ENCODE data around the gene TMEM126A. TPM values are rescaled to one million over a fixed set of nuclear protein-coding genes. Genes with fewer than 3 reads are reported as not detected.
A peak's percentile ranks its signal among the peaks of the same experiment; 100 is the strongest.

TMEM126A gene
- total RNA-seq, 2 experiments from 2014 or later = 29.3 to 30.7 TPM

DNA sequence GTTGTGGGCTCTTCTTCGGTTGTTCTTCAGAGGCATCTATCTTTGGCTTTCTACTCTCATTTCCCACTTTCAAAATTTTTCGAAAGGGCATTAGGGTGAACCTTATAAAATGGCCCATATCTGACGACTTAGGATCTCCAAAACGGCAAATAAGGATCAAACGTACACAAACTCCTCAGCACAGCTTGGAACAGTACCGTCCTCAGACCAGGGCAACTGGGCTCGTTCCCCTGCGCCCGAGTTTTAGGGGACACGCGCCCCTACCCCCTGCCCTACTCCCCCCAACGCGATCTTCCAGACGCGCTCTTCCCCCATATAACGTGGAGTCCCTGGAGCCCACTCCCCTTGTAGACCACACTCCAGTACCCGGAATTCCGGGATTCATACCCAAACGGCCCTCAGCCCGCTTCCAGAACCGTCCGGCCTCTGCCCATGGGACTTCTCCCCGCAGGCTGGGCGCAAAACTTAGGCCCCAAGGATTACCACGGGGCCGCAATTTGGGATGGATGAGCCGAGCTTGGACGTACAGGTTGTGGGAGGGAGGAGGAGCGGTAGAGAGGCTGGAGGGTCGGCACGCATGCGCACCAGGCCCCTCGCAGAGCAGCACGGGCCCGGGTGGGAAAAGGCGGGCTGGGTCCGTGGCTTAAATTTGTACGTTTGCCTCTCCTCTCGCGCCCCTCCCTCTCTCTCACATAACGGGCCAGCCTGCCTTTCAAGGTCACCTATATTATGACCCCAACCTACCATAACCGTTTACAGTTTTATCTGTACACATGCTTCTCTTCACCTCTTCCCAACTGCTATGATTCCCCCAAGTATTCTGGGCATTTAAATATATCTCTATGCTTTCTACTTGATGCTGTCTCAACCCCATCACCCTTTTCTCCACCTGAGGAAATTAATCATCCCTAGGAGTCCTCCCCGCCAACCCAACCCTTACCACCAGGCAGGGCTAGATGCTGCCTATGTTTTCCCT is 34.9 kb downstream of the TMEM126A start:
- H3K9me3 Mint-ChIP-seq = no peaks in the 10 kb centered on the region
- peaks cover 19% of the 10 kb centered on the region for H3K27me3 Mint-ChIP-seq
- peak overlapping the region; percentile 83 for H3K27ac Mint-ChIP-seq
- peak; percentile 53 for DNase-seq
- ChIA-PET POLR2A (no interaction called here), CTCF (interaction anchor here (0.6 to 1.6 kb wide), 3 partner anchors 8 to 232 kb away, joined by 4 read pairs; no protein-coding TSS in a partner anchor)
- peaks cover 16% of the 10 kb centered on the region for H3K4me1 Mint-ChIP-seq
- H3K4me3 Mint-ChIP-seq = peak overlapping the region; percentile 62
- H3K36me3 Mint-ChIP-seq (ENCODE audit: low read depth) = no peaks in the 10 kb centered on the region

- H3K9me3 Mint-ChIP-seq = no peaks in the 10 kb centered on the region
- peaks cover 8% of the 10 kb centered on the region for H3K27me3 Mint-ChIP-seq
- ChIA-PET POLR2A (no interaction called here), CTCF (interaction anchor here (0.9 to 1.6 kb wide), 7 partner anchors 8 to 170 kb away, joined by 3 to 4 read pairs (median 3); partner anchors contain the start of gene CCDC83)
- H3K4me3 Mint-ChIP-seq = no peak overlapping the region
- H3K36me3 Mint-ChIP-seq (ENCODE audit: low read depth) = peaks cover 2% of the 10 kb centered on the region
- no peak overlapping the region for H3K27ac Mint-ChIP-seq
- peaks cover 17% of the 10 kb centered on the region for H3K4me1 Mint-ChIP-seq
- DNase-seq = no peak
These were observed 37.5 kb downstream of the TMEM126A start for GRCh38 chr11:85685125-85685819.

DNA sequence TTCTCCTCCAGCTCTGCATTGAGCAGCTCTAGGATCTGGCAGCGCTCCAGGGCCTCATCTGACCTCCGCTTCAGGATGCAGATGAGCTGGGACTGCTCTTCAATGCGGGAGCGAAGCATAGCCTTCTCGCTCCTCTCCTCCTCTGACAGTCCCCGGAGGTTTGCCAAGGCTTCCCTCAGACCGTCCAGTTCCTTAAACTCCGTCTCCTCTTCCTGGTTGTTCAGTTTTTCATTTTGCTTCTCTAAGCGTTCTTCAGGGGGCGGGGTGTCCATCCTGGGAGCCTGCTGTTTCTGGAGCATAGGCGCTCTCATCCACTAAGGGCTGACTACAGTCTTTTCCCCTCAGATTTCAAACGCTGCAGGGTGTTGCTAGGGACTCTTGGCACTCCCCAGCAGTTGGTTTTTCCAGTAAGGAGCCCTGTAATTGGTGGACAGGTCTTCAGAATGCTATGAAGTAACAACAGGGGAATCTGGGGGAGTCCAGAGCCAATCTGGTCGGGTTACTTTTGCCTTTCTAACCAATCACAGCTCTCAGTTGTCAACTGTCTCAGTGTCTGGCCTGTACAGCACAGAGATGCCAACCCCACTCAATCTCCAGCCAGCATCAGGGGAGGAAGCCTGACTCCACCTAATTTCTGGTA is 38.2 kb downstream of the TMEM126A start, which contains the start of gene CCDC89:
Gene CCDC89, minus strand, starts transcription at position 376 of the 640 bp plus-strand sequence. Its CDS starts 65 bp downstream, at position 311.
- Mint-ChIP-seq H3K4me3 (no peak within 1 kb of the TSS), H3K27ac (no peak within 1 kb of the TSS)

GRCh38 chr11:85694385-85694980 is 46.7 kb downstream of the TMEM126A start:
- peaks cover 44% of the 10 kb centered on the region for H3K4me1 Mint-ChIP-seq
- peak overlapping the region; percentile 20 for H3K27ac Mint-ChIP-seq
- H3K36me3 Mint-ChIP-seq (ENCODE audit: low read depth) = peaks cover 47% of the 10 kb centered on the region
- POLR2A ChIA-PET = no interaction called here
- peak; percentile 47 for DNase-seq
- no peak overlapping the region for H3K4me3 Mint-ChIP-seq
- CTCF ChIA-PET = interaction anchor here (0.7 to 2.1 kb wide), 8 partner anchors 9 to 204 kb away, joined by 3 to 5 read pairs (median 3); partner anchors contain the start of genes CCDC89 and SYTL2
- peaks cover 10% of the 10 kb centered on the region for H3K9me3 Mint-ChIP-seq
- peaks cover 4% of the 10 kb centered on the region for H3K27me3 Mint-ChIP-seq

More for the DNA sequence above, 38.2 kb downstream of the TMEM126A start, which contains the start of gene CCDC89:
- H3K36me3 Mint-ChIP-seq (ENCODE audit: low read depth) = peaks cover 4% of the 10 kb centered on the region
- ChIA-PET POLR2A (no interaction called here), CTCF (interaction anchor here (0.7 to 1.3 kb wide), 7 partner anchors 9 to 169 kb away, joined by 3 to 4 read pairs (median 3); partner anchors contain the start of genes CCDC83 and CREBZF)
- H3K9me3 Mint-ChIP-seq = no peaks in the 10 kb centered on the region
- peaks cover 4% of the 10 kb centered on the region for H3K27me3 Mint-ChIP-seq
- H3K4me1 Mint-ChIP-seq = peaks cover 19% of the 10 kb centered on the region
- DNase-seq = no peak

- no peaks in the 10 kb centered on the region for H3K27me3 Mint-ChIP-seq
- no peak overlapping the region for H3K27ac Mint-ChIP-seq
- ChIA-PET POLR2A (no interaction called here), CTCF (interaction anchor here (0.6 to 3.9 kb wide), 8 partner anchors 10 to 244 kb away, joined by 3 to 14 read pairs (median 4); partner anchors contain the start of genes CCDC83, CCDC89 and SYTL2)
- no peak for DNase-seq
- H3K4me3 Mint-ChIP-seq = no peak overlapping the region
- H3K36me3 Mint-ChIP-seq (ENCODE audit: low read depth) = peaks cover 53% of the 10 kb centered on the region
- peaks cover 10% of the 10 kb centered on the region for H3K9me3 Mint-ChIP-seq
- peaks cover 52% of the 10 kb centered on the region for H3K4me1 Mint-ChIP-seq
These were observed 47.8 kb downstream of the TMEM126A start for GRCh38 chr11:85695546-85695945.

- no peaks in the 10 kb centered on the region for H3K27me3 Mint-ChIP-seq
- CTCF ChIA-PET = interaction anchor here (0.6 to 3.9 kb wide), 2 partner anchors 62 to 157 kb away, joined by 3 to 14 read pairs; partner anchors contain the start of gene CCDC83
- no peak for DNase-seq
- POLR2A ChIA-PET = no interaction called here
- H3K36me3 Mint-ChIP-seq (ENCODE audit: low read depth) = peaks cover 54% of the 10 kb centered on the region
- peaks cover 54% of the 10 kb centered on the region for H3K4me1 Mint-ChIP-seq
- no peak overlapping the region for H3K4me3 Mint-ChIP-seq
- no peak overlapping the region for H3K27ac Mint-ChIP-seq
- peaks cover 13% of the 10 kb centered on the region for H3K9me3 Mint-ChIP-seq
These were observed 50.0 kb downstream of the TMEM126A start for GRCh38 chr11:85697747-85698146.

- H3K4me3 Mint-ChIP-seq = no peak overlapping the region
- ChIA-PET POLR2A (no interaction called here), CTCF (interaction anchor here (3.9 kb wide), 1 partner anchor 157 kb away, joined by 14 read pairs; the partner anchor contains the start of gene CCDC83)
- H3K36me3 Mint-ChIP-seq (ENCODE audit: low read depth) = peaks cover 56% of the 10 kb centered on the region
- peaks cover 18% of the 10 kb centered on the region for H3K9me3 Mint-ChIP-seq
- H3K27me3 Mint-ChIP-seq = no peaks in the 10 kb centered on the region
- DNase-seq = no peak
- H3K27ac Mint-ChIP-seq = no peak overlapping the region
- H3K4me1 Mint-ChIP-seq = peaks cover 54% of the 10 kb centered on the region
These were observed 50.4 kb downstream of the TMEM126A start for GRCh38 chr11:85698195-85698594.

DNA sequence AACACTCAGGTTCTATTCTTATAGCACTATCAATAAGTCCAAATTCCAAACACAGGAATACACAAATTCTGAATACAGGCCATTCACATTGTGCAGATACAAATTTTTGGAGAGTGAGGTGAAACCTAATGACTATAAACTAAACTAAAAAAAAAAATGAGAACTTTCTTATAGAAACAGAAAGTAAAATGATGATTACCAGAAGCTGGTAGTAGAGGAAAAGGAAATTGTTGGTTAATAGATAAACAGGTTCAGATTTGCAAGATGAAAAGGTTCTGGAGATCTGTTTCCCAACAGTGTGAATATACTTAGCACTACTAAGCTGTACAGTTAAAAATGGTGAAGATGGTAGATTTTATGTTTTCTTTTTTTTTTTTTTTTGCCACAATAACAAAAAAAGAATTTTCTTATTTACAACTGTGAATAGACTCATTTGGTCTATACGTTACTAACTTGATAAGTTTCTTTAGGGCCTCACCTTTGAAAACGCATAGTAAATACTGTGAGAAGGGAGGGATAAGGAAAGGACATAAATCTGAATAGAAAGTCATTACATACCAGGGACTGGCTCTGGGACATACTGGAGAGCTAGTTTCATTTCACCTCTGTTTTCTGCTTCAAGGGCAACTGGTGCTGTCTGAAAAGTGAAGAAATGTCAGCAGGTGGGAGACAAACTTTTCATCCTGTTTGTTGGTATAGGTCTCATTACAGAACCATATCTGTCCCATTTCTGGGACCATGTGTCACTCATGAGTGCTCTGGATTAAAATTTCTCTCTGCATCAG is 52.4 kb downstream of the TMEM126A start:
- CTCF ChIA-PET = interaction anchor here (0.6 to 2.2 kb wide), 14 partner anchors 9 to 155 kb away, joined by 3 to 7 read pairs (median 4); partner anchors contain the start of gene CCDC83
- Mint-ChIP-seq H3K4me1 (peaks cover 46% of the 10 kb centered on the region), H3K27ac (peak overlapping the region; percentile 82), H3K4me3 (peak overlapping the region; percentile 50), H3K36me3 (ENCODE audit: low read depth) (peaks cover 63% of the 10 kb centered on the region), H3K27me3 (no peaks in the 10 kb centered on the region), H3K9me3 (peaks cover 20% of the 10 kb centered on the region)
- POLR2A ChIA-PET = interaction anchor here (0.6 to 0.7 kb wide), 4 partner anchors 53 to 154 kb away, joined by 3 to 9 read pairs (median 4); no protein-coding TSS in a partner anchor
- no peak for DNase-seq

GRCh38 chr11:85704967-85705366 is 57.2 kb downstream of the TMEM126A start:
- H3K9me3 Mint-ChIP-seq = peaks cover 9% of the 10 kb centered on the region
- H3K4me1 Mint-ChIP-seq = peaks cover 14% of the 10 kb centered on the region
- no peak overlapping the region for H3K4me3 Mint-ChIP-seq
- no peak for DNase-seq
- peaks cover 48% of the 10 kb centered on the region for H3K36me3 Mint-ChIP-seq (ENCODE audit: low read depth)
- CTCF ChIA-PET = interaction anchor here (0.6 kb wide), 1 partner anchor 44 kb away, joined by 4 read pairs; no protein-coding TSS in a partner anchor
- no peak overlapping the region for H3K27ac Mint-ChIP-seq
- POLR2A ChIA-PET = no interaction called here
- H3K27me3 Mint-ChIP-seq = no peaks in the 10 kb centered on the region

DNA sequence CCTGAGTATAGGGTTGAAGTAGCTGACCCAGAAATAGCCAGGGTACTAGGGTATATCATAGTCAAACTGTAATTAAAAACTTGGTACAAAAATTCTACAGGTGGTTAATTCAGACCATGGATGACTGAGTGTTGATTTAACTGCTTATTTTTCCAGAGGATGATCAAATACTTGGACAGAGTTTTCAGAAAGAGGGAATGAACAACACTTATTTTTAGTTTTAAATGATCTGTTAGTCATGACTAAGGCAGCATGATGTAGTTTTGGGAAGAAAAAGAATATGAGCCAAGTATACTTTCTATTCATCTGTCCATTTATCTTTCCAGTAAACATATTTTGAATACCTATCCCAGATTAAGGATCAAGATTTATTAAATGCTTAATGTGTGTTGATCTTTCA is 58.0 kb downstream of the TMEM126A start:
- Mint-ChIP-seq H3K4me3 (no peak overlapping the region), H3K9me3 (peaks cover 9% of the 10 kb centered on the region), H3K4me1 (peaks cover 6% of the 10 kb centered on the region), H3K27me3 (no peaks in the 10 kb centered on the region), H3K36me3 (ENCODE audit: low read depth) (peaks cover 43% of the 10 kb centered on the region), H3K27ac (no peak overlapping the region)
- ChIA-PET CTCF (interaction anchor here (0.6 kb wide), 1 partner anchor 44 kb away, joined by 4 read pairs; no protein-coding TSS in a partner anchor), POLR2A (no interaction called here)
- DNase-seq = no peak
